Sigmoid colon (tissue), 4 donors: Measurements from ENCODE around the gene KCNS3.

Experiments
- CTCF ChIP-seq, 4 experiments: fragments of 450-650 bp in 3 of 4; fragments of 200-600 bp in 1 of 4; IDR thresholded peaks; one replicate each; pipeline ENCODE4 v1.5.1; 2016 to 2019; ENCODE audit warnings: antibody characterized with exemption in 4 of 4, mild to moderate bottlenecking in 3 of 4, moderate library complexity in 2 of 4
- POLR2AphosphoS5 ChIP-seq, 4 donors: sonication (generic); formaldehyde crosslinking; IDR thresholded peaks; one replicate each; pipeline ENCODE4 v1.6.1; 2017; ENCODE audit warnings: antibody characterized with exemption in 4 of 4

GRCh38 chr2:17981936-17982335 lies 103.5 kb downstream of the KCNS3 start:
- TF ChIP-seq CTCF (IDR thresholded peaks at IDR 0.05), result no peak
- no peak for TF ChIP-seq POLR2AphosphoS5 (IDR thresholded peaks at IDR 0.05)
